Colon (tissue), 2 donors: ENCODE data around the gene MRPL38.
"Not testable (repeated sequence)": the region's sequence is repeated elsewhere in the genome, so short reads cannot be mapped to it uniquely, and the experiment has no call there.

Experiments used
- FAIRE-seq: peaks from 2 replicates; lab custom pipeline; 2012; peaks lifted over from hg19 to GRCh38; lab: Jason Lieb, UNC
- donor health status: control.
- donor health status: control.

Gene MRPL38

GRCh38 chr17:75896415-75897159 lies 8.1 kb downstream of the MRPL38 start, which contains the start of gene TRIM65:
Gene TRIM65, minus strand, starts transcription at chr17:75896951. Its CDS starts 14 bp downstream, at chr17:75896937.
- no peak for FAIRE-seq

GRCh38 chr17:75895370-75896155 lies 9.1 kb downstream of the MRPL38 start:
- FAIRE-seq, result no peak

DNA sequence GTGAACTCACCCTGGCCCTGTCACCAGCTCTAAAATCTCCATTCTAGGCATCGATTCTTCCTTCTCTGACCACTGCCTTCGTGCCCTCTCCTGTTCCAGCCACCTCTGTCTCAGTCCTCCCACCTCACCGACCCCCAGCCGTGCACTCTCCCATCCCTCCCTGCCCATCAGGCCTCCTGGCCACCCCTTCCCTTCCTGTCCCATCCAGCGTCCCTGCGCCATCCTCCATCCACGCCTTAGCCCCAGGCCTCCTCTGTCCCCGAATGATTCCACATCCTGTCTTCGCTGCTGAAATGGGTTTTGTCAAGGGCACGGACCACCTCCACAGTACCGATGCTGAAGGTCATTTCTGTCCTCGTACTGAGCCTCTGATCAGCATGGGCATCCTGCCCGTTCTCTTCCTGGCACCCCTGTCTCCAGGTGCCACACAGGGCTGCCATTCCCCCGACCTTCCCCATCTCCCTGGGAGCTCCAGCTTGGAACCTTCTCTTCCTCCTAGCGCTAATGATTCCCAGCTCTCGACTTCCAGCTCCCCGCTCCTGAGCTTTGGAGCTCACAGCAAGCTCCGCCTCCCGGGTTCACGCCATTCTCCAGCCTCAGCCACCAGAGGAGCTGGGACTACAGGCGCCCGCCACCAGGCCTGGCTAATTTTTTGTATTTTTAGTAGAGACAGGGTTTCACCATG lies 10.5 kb downstream of the MRPL38 start:
- FAIRE-seq, result no peak

DNA sequence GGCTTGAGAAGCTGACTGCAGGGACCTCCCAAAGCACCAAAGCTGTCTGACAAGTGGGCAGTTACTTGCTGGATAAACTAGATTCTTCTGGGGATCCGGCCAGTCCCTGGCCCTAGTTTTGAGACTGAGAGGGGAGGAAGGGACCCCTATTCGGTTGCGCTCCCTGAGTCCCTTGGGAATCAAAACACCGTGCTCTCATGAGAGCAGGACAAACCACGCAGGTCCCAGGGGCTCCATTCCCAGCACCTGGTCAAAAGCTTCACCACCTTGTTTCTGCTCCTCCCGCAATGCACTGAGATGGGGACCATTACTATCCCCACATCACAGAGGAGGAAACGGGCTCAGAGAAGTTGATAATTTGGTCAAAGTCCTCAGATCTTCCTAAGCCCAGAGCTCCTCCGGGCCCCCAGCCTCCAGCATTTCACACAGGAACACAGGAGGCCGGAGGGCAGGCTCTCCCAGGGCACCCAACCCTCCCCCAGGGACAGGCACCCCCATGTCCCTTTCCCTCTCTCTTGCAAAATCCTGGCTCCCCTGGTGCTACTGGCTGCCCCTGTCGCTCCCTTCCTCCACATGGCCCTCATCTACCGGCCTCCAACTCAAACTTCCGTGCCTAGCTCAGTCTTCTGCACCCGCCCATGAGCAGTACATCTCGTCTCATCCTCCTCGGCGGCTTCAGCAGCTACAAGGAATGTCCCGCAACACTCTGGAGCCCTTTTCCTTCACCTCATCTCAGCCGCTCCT lies 11.2 kb downstream of the MRPL38 start:
- FAIRE-seq, result no peak

DNA sequence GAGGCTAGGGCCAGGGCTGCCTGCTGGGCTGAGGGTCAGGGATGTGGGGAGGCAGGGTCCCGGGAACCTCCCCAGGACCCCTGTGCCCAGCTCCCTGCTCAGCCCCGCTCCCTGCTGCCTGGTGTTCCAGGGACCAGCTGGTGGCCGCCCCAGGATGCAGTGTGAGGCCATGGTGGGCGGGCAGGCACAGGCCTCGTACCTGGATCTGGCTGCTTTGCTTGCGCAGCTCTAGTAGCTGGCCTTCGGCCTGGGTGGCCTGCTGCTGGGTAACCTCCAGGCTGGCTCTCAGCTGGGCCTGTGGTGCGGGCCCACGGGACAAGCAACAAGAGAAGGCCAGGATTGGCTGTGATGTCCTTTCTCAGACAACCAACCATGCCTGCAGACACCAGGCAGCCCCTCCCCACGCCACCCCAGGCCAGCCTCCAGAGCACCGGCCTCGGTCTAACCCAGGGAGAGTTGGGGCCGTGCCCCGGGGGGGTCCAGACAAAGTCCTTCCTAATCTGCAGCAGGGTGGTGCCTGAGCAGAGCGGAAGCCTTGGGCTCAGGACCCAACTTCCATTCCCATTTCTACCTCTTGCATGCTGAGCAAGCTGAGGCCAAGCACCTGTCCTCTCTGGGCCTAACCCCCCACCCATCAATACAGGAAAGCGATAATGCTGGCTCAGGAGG lies 12.0 kb downstream of the MRPL38 start:
- FAIRE-seq, result no peak

GRCh38 chr17:75891605-75892555 lies 12.8 kb downstream of the MRPL38 start:
- FAIRE-seq, result no peak

- FAIRE-seq, result no peak
These were observed 13.6 kb downstream of the MRPL38 start for GRCh38 chr17:75891022-75891604.

- no peak for FAIRE-seq
These were observed 15.2 kb downstream of the MRPL38 start for GRCh38 chr17:75889454-75889853.

DNA sequence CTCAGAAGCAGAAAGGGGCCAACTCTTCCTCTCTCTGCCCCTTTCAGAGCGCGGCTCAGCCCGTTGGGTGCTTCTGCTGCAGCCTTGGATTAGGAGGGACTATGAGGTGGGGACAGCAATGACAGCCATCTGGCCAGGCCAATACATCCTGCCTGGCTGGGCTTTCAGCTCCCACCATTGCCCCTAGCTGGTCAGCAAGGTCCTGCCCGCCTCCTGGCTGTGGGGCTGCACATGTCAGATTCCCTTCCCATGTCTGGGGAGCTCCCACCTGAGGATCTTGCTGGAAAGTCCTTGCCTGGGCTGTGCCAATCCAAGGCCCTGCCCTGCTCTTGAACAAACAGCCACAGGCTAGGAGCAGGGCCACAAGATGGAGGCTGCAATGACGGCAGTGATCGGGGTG lies 16.2 kb downstream of the MRPL38 start:
- no peak for FAIRE-seq

DNA sequence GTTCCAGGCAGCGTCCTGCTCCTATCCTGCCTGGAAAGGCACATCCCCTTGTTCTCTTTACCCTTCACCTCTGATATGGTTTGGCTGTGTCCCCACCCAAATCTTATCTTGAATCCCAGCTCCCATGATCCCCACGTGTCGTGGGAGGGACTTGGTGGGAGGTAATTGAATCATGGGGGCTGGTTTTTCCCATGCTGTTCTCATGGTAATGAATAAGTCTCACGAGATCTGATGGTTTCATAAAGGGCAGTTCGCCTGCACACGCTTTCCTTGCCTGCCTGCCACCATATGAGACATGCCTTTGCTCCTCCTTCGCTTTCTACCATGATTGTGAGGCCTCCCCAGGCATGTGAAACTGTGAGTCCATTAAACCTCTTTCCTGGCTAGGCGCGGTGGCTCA lies 18.8 kb downstream of the MRPL38 start:
- not testable (repeated sequence) for FAIRE-seq

- no peak for FAIRE-seq
These were observed 19.3 kb downstream of the MRPL38 start for GRCh38 chr17:75885431-75885830.

DNA sequence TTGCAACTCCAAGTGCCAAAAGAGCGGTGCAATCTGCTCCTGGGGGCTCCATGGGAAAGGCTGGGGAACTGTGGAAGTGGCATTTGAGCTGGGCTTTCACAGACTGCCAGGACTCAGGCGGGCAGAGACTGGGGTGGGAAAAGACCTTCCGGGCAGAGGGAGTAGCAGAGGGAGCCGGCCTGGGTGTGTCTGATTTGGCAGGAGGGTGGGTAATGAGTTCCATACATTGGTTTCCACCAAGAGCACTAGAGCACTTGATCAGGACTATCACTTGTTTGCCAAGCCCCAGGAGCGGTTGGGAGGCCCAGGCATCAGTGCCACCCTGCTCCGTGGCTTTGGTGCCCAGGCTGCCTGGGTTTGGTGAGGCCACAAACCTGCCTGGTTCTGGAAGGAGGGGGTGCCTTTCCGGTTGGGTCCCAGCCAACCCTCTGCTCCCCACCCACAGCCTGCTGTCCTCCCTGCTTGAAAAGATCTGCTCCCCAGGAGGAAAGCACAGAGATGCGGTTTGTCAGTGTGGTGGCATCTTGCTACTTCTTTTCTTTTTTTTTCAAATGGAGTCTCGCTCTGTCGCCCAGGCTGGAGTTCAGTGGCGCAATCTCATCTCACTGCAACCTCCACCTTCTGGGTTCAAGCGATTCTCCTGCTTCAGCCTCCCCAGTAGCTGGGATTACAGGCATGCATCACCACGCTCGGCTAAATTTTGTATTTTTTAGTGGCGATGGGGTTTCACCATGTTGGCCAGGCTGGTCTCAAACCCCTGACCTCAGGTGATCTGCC lies 22.8 kb downstream of the MRPL38 start:
- no peak for FAIRE-seq

- no peak for FAIRE-seq
These were observed 24.4 kb downstream of the MRPL38 start for GRCh38 chr17:75880266-75880665.

GRCh38 chr17:75878174-75878998 lies 26.3 kb downstream of the MRPL38 start, which contains the start of gene TRIM47:
Gene TRIM47, minus strand, starts transcription at chr17:75878581. Its CDS starts 33 bp downstream, at chr17:75878548.
- FAIRE-seq, result no peak

DNA sequence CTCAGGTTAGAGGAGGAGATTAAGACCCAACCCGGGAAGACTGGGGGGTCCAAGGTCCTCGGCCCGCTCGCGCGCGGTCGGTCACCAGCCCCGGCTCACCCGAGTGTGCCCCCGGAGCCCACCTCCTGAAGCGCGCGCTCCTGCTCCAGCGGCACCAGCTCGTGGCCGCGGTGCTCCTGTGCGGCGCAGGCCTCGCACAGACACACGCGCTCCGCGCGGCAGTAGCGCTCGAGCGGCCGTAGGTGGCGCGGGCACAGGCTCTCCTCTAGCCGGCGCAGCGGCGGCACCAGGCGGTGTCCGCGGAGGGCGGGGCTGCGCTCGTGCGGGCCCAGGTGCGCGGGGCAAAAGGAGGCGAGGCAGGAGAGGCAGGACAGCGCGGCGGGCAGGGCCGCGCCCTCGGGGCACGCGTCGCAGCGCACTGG lies 26.9 kb downstream of the MRPL38 start:
- FAIRE-seq, result no peak

- no peak for FAIRE-seq
These were observed 27.5 kb downstream of the MRPL38 start for GRCh38 chr17:75876938-75877751.
